BJ (cell line): ENCODE results near the gene SPDEF. TPM values are rescaled to one million over a fixed set of nuclear protein-coding genes. Genes with fewer than 3 reads are reported as not detected.
A peak's percentile ranks its signal among the peaks of the same experiment; 100 is the strongest.

Source experiments
- CTCF ChIA-PET: fragments of 350-600 bp; formaldehyde crosslinking; extraction: SDS; loops from one replicate; lab custom pipeline; 2021; ENCODE audit warnings: antibody characterized with exemption, inconsistent platforms; lab: Yijun Ruan, JAX
- POLR2A ChIA-PET: fragments of 300-600 bp; sonication (Branson Sonifier 250); formaldehyde crosslinking; extraction: SDS; loops from one replicate; lab custom pipeline; 2021; ENCODE audit warnings: antibody characterized with exemption; lab: Charles Lee
- DNase-seq: peaks from one replicate; pipeline ENCODE4 v3.0.0-alpha.2; 2011; ENCODE audit warnings: low read depth
- H3K27me3 ChIP-seq: 2 replicates; pipeline ENCODE4 v1.6.0; 2011; ENCODE audit warnings: low read length; ENCODE audit not compliant: control insufficient read depth, insufficient read depth
- H3K36me3 ChIP-seq: 2 replicates; pipeline ENCODE4 v1.5.1; 2011; ENCODE audit warnings: low read length; ENCODE audit not compliant: control insufficient read depth, insufficient read depth
- H3K4me3 ChIP-seq: 2 replicates; pipeline ENCODE4 v1.5.1; 2011; ENCODE audit warnings: low read depth, mild to moderate bottlenecking, control low read depth, low read length
- polyA plus RNA-seq: library from polyadenylated mRNA; depleted of rRNA; stranded (reverse); fragments of >200 nt; gene quantifications from 2 replicates; pipeline ENCODE4 v1.2.3, GENCODE V29; 2011
- TF ChIP-seq, protein P1 (sequence below): IDR thresholded peaks from 2 replicates; pipeline ENCODE4 v1.5.1; 2011; ENCODE audit warnings: low read depth, mild to moderate bottlenecking, control low read depth, inconsistent platforms, low read length, moderate library complexity; ENCODE audit not compliant: insufficient read depth

SPDEF gene
- polyA plus RNA-seq, 1 experiment: not detected

DNA sequence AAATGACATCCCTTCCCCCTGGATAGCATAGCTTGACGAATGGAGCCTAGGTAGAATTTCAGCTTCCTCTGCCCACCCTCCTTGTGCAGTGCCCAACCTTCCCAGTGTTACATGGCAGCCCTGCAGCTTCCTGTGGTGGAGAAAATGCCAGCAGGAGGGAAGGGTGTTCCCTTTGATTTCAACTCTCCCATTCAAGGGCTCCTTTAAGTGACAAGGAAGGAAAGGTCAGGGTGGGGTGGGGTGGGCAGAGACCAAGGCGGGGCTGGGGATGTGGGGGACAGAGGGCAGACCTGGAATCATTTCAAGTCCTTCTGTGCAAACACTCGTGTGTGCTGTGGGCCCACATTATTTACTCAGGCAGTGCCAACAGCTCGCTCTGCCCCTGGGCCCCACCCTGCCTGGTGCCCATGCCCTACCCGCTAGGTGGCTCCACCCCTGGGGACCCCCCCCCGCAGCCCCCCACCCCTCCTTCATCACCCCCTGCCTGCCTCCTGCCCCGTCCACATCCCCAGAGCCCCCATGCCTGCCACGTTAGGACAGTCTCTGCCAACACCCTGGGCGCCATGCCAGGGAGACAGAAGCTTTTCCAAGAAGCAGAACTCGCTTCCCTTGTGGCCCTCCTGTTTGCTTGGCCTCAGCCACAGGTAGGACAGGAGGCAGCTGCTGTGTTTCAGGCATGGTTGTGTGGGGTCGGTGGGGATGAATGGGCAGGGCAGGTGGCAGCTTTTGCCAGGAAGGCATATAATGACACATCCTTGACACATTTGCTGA is 9.4 kb downstream of the SPDEF start:
- H3K4me3 ChIP-seq: no peak overlapping the region
- H3K27me3 ChIP-seq: peaks cover 4% of the 10 kb centered on the region; the same call in 1 of the 2 replicates
- ChIA-PET POLR2A (interaction anchor here (0.6 kb wide), 1 partner anchor 298 kb away, joined by 11 read pairs; the partner anchor contains the start of gene SMIM29), CTCF (interaction anchor here (1.0 kb wide), 1 partner anchor 20 kb away, joined by 3 read pairs; no protein-coding TSS in a partner anchor)
- DNase-seq: no peak
- H3K36me3 ChIP-seq: no peaks in the 10 kb centered on the region
- TF ChIP-seq, protein P1, sequence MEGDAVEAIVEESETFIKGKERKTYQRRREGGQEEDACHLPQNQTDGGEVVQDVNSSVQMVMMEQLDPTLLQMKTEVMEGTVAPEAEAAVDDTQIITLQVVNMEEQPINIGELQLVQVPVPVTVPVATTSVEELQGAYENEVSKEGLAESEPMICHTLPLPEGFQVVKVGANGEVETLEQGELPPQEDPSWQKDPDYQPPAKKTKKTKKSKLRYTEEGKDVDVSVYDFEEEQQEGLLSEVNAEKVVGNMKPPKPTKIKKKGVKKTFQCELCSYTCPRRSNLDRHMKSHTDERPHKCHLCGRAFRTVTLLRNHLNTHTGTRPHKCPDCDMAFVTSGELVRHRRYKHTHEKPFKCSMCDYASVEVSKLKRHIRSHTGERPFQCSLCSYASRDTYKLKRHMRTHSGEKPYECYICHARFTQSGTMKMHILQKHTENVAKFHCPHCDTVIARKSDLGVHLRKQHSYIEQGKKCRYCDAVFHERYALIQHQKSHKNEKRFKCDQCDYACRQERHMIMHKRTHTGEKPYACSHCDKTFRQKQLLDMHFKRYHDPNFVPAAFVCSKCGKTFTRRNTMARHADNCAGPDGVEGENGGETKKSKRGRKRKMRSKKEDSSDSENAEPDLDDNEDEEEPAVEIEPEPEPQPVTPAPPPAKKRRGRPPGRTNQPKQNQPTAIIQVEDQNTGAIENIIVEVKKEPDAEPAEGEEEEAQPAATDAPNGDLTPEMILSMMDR: no peak

DNA sequence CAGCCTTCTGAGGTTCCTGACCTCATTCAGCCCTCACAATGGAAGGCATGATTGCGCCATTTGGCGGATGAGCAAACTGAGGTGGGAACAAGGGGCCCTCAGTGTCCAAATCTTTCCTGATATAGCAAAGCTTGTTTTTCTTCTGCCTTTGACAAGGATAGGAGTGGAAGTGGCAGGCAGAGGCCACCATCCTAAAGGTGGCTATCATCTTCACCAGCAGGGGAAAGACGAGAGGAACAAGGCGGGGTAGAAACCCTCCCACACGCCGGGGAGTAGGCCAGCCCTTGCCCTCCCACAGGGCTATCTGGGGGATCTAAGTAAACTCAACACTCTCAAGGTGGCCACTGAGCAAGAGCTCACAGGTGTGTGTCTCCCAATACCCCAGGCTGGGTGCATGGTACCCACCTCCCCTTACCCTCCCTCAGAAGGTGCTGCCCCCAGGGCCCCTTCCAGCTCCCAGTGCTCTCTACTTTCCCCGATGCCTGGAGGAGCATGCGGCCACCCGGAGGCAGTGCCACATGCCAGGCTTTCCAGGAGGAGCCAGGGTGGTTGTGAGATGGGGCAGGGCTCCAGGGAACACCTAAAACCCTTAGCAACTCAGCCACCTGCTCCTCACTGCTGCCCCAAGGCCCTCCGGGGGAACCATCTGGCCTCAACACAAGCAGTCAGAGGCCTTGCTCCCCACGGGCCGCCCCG is 11.2 kb downstream of the SPDEF start:
- CTCF ChIA-PET: no interaction called here
- H3K36me3 ChIP-seq: no peaks in the 10 kb centered on the region
- POLR2A ChIA-PET: no interaction called here
- H3K27me3 ChIP-seq: peaks cover 4% of the 10 kb centered on the region; the same call in 1 of the 2 replicates
- TF ChIP-seq, protein P1: no peak
- DNase-seq: no peak
- no peak overlapping the region for H3K4me3 ChIP-seq

DNA sequence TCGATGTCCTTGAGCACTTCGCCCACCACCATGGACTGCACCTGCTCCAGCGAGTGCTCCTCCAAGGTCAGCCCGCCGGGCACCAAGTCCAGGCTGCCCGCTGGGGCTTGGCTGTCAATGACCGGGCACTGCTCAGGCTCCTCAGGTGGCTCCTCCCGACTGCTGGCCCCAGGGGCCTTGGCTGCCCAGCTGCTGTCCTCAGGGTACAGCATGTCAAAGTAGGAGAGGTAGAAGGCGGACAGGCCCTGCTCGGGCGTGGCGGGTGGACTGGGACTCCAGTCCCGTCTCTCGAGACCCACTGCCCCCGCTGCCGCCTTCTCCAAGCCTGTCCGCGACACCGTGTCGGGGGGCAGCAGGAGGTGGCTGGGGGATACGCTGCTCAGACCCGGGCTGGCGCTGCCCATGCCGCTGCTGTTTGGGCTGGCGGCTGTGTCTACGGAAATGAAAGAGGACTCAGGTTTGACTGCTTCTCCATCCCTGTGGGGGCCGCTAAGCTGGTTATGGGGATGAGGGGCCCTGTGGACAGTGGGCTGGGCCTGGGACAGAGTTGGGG is 12.0 kb downstream of the SPDEF start:
- peaks cover 4% of the 10 kb centered on the region; the same call in 1 of the 2 replicates for H3K27me3 ChIP-seq
- TF ChIP-seq, protein P1: no peak
- POLR2A ChIA-PET: no interaction called here
- no peaks in the 10 kb centered on the region for H3K36me3 ChIP-seq
- H3K4me3 ChIP-seq: no peak overlapping the region
- no peak for DNase-seq
- CTCF ChIA-PET: no interaction called here

DNA sequence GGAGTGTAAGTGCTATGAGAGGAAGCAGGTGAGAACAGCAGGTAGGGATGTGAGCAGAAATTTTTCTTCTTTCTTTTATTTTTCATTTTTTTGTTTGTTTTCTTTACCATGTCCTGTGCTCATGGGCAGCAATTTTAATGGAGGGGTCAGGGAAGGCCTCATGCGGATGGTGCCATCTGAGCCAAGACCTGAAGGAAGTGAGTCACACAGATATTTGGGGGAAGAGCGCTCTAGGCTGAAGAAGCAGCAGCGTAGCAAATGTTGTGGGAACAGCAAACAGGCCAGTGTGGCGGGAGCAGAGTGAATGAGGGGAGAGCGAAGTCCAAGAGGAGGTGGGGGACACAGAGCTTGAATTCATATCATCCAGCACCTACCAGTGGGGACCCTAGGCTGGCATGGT is 12.7 kb downstream of the SPDEF start:
- peak; percentile 19 for DNase-seq
- Histone ChIP-seq H3K36me3 (no peaks in the 10 kb centered on the region), H3K4me3 (no peak overlapping the region), H3K27me3 (peaks cover 4% of the 10 kb centered on the region; the same call in 1 of the 2 replicates)
- CTCF ChIA-PET: no interaction called here
- POLR2A ChIA-PET: no interaction called here
- TF ChIP-seq, protein P1: no peak

DNA sequence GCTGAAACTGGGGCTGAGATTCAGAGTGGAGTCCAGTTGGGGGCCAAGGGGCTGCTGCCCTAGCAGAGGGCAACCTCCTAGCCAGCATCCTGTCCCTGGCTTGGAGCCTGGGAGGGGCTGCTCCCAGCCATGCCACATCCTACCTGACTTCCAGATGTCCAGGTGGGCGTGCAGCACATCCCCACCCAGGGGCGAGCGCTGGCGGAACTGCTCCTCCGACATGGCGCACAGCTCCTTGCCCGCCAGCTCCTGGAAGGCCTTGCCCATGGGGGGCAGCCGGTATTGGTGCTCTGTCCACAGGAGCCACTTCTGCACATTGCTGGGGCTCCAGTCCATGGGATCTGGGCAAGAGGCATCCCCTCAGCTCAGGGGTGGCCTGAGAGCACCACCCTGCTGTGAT is 15.3 kb downstream of the SPDEF start:
- ChIA-PET POLR2A (no interaction called here), CTCF (interaction anchor here (0.8 kb wide), 1 partner anchor 22 kb away, joined by 3 read pairs; no protein-coding TSS in a partner anchor)
- no peaks in the 10 kb centered on the region for H3K27me3 ChIP-seq
- no peak overlapping the region for H3K4me3 ChIP-seq
- H3K36me3 ChIP-seq: no peaks in the 10 kb centered on the region
- TF ChIP-seq, protein P1: no peak
- DNase-seq: no peak
